ENCODE measurements around the gene SMKR1.

The SMKR1 gene

GRCh38 chr7:129495987-129496386 is 6.3 kb upstream of the SMKR1 start:
- ChIA-PET CTCF (interaction anchor here (1.3 to 1.7 kb wide), 3 partner anchors 11 to 128 kb away, joined by 3 to 6 read pairs (median 5); no protein-coding TSS in a partner anchor), POLR2A (no interaction called here)
- DNase-seq (ENCODE audit: extremely low spot score): no peak
- TF ChIP-seq, protein P1, sequence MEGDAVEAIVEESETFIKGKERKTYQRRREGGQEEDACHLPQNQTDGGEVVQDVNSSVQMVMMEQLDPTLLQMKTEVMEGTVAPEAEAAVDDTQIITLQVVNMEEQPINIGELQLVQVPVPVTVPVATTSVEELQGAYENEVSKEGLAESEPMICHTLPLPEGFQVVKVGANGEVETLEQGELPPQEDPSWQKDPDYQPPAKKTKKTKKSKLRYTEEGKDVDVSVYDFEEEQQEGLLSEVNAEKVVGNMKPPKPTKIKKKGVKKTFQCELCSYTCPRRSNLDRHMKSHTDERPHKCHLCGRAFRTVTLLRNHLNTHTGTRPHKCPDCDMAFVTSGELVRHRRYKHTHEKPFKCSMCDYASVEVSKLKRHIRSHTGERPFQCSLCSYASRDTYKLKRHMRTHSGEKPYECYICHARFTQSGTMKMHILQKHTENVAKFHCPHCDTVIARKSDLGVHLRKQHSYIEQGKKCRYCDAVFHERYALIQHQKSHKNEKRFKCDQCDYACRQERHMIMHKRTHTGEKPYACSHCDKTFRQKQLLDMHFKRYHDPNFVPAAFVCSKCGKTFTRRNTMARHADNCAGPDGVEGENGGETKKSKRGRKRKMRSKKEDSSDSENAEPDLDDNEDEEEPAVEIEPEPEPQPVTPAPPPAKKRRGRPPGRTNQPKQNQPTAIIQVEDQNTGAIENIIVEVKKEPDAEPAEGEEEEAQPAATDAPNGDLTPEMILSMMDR (IDR thresholded peaks at IDR 0.05; ENCODE audit: control extremely low read depth, extremely low read depth, low read depth, missing control alignments): no peak

DNA sequence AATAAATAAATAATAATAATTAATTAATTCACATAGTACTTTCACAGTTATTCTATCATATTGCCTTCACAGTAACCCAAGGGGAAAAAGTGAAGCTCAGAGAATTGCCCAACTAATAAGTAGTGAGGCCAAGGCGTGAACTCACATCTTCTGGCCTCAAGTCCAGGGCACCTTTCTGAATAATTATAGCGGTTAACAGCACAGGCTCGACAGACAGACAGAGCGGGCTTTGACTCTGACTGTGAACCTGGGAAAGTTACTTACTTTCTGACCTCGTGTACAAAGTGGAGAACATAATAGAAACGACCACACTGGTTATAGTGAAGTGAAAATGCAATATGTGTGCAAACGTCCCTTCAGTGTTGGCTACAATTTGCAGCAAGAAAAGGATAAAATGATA is 5.7 kb upstream of the SMKR1 start:
- ChIA-PET POLR2A (no interaction called here), CTCF (interaction anchor here (1.3 to 1.7 kb wide), 3 partner anchors 12 to 129 kb away, joined by 3 to 6 read pairs (median 5); no protein-coding TSS in a partner anchor)
- DNase-seq (ENCODE audit: extremely low spot score): no peak
- TF ChIP-seq, protein P1 (IDR thresholded peaks at IDR 0.05; ENCODE audit: control extremely low read depth, extremely low read depth, low read depth, missing control alignments): no peak

GRCh38 chr7:129497156-129497555 is 5.2 kb upstream of the SMKR1 start:
- ChIA-PET CTCF (interaction anchor here (1.3 to 1.7 kb wide), 3 partner anchors 12 to 129 kb away, joined by 3 to 6 read pairs (median 5); no protein-coding TSS in a partner anchor), POLR2A (no interaction called here)
- no peak for DNase-seq (ENCODE audit: extremely low spot score)
- TF ChIP-seq, protein P1 (IDR thresholded peaks at IDR 0.05; ENCODE audit: control extremely low read depth, extremely low read depth, low read depth, missing control alignments): no peak

DNA sequence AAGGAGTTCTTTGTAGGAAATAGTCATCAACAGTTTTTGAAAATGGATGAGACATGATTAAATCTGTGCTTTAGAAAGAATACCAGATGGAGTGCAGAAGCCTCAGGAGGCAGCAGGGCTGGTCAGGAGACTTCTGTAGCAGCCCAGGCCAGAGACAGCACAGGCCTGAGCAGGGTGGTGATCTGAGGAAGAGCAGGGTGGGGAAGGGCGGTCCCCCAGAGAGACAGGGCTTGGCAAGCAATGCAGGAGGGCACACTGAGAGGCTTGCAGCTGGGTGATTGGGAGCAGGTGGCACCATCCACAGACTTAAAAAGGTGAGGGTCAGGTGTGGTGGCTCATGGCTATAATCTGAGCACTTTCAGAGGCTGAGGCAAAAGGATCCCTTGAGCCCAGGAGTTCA is 4.3 kb upstream of the SMKR1 start:
- CTCF ChIA-PET: interaction anchor here (3.1 kb wide), 1 partner anchor 13 kb away, joined by 6 read pairs; no protein-coding TSS in a partner anchor
- TF ChIP-seq, protein P1 (IDR thresholded peaks at IDR 0.05; ENCODE audit: control extremely low read depth, extremely low read depth, low read depth, missing control alignments): no peak
- POLR2A ChIA-PET: no interaction called here
- DNase-seq (ENCODE audit: extremely low spot score): no peak

DNA sequence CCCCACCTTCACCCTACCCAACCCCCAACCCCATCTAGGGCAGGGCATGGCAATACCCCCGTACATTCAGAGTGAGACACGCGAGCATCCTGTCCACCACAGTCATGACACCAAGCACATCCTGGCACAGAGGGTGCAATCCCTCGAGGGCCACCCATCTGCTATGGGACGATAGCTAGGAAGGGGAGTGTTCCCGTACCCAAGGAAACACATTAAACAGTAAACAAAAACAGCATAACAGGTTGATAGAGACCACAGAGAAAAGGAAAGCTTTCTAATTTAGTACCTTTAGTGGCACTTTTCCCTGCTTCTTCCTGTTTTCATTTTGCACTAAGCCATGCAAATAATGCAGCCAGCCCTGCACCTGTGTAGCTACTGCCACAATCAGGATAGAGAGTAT is 2.3 kb upstream of the SMKR1 start:
- ChIA-PET POLR2A (no interaction called here), CTCF (interaction anchor here (1.3 to 3.1 kb wide), 4 partner anchors 12 to 144 kb away, joined by 3 to 6 read pairs (median 5); no protein-coding TSS in a partner anchor)
- TF ChIP-seq, protein P1 (IDR thresholded peaks at IDR 0.05; ENCODE audit: control extremely low read depth, extremely low read depth, low read depth, missing control alignments): no peak
- DNase-seq (ENCODE audit: extremely low spot score): no peak

DNA sequence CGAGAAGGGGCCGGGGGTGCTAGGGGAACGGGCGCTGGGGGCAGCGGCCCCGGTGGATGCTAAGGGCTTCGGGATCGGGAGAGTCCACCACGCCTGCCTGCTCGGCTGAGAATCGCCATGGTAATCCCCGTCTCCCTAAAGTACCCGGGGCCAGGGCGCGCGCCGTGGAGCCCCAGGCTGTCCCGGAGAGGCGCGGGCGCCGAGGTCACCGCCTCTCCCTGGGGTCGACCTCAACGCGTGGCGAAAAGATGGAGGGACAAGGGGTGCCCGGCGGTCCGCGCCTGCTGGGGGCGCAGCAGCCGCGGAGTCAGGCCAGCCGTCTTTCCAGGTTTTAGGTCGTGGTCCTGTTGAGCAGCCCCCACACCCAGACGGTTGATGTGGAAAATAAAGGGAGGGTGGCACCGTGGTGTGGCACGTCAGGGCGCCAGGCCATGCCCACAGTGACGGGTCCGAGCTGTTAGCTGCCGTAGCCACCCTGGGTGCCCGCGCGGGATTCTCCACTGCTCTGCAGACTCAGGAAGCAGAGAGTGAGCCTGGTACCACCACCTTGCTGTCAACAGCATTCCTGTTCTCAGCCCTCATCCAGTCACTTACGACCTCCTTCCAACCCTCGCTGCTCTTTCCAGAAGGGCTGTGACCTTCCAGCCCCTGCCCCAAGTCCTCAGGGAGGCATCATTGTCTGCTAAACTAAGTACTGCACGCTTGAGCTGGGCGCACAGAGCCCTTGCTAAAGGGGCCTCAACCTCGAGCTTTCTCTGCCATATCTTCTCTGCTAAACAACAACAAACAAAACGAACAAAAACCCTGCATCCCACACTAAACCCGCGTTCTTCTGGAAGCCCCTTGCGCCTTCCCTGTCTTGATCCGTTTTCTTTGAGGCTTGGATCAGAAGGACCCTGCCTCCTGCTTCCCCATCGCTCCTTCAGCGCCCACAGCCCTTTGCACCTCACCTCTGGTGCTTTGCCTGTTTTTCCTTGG is 666 bp downstream of the SMKR1 start:
- ChIA-PET CTCF (interaction anchor here (0.8 to 1.1 kb wide), 2 partner anchors 39 to 127 kb away, joined by 3 read pairs; no protein-coding TSS in a partner anchor), POLR2A (no interaction called here)
- peak; percentile 48 for DNase-seq (ENCODE audit: extremely low spot score)
- TF ChIP-seq, protein P1 (IDR thresholded peaks at IDR 0.05; ENCODE audit: control extremely low read depth, extremely low read depth, low read depth, missing control alignments): no peak

Data from GM10248 (cell line).